T-helper 17 cell (primary cell): ENCODE results near the gene PDE4A. TPM values are rescaled to one million over a fixed set of nuclear protein-coding genes. Genes with fewer than 3 reads are reported as not detected.
A peak's percentile ranks its signal among the peaks of the same experiment; 100 is the strongest.

ENCODE experiments used
- ATAC-seq: fragments of 150-1000 bp; cut with Tn5 transposase; 2 replicates; pipeline ENCODE4 v1.10.0; 2021; ENCODE audit warnings: mild to moderate bottlenecking, moderate library complexity
- DNase-seq, 3 donors: peaks; one replicate each; pipeline versions ENCODE4 v3.0.0 to v3.0.0-alpha.2; 2020 to 2021
- H3K9me3 ChIP-seq: one replicate; pipeline ENCODE4 v1.7.0; 2013; ENCODE audit warnings: low read length, mild to moderate bottlenecking; ENCODE audit not compliant: control insufficient read depth, poor library complexity, severe bottlenecking
- H3K27ac Mint-ChIP-seq: one replicate; pipeline ENCODE4 v1.8.0; 2022; ENCODE audit warnings: mild to moderate bottlenecking, moderate library complexity, mixed read lengths
- H3K27me3 Mint-ChIP-seq: one replicate; pipeline ENCODE4 v1.8.0; 2022; ENCODE audit warnings: mixed read lengths
- H3K36me3 Mint-ChIP-seq: one replicate; pipeline ENCODE4 v1.8.0; 2022; ENCODE audit warnings: low read depth, mixed read lengths
- H3K4me1 Mint-ChIP-seq: one replicate; pipeline ENCODE4 v1.8.0; 2022; ENCODE audit warnings: mild to moderate bottlenecking, mixed read lengths
- H3K4me3 Mint-ChIP-seq: one replicate; pipeline ENCODE4 v1.8.0; 2022; ENCODE audit warnings: mild to moderate bottlenecking, moderate library complexity, mixed read lengths
- total RNA-seq, 4 donors: library from RNA in 2 of 4; stranded (reverse) in 2 of 4; gene quantifications; one replicate each; pipeline ENCODE4 v1.2.3 and lab custom pipeline; 2022 to 2026

PDE4A gene
- total RNA-seq, 2 donors from 2014 or later: 5.7 to 9.5 TPM

DNA sequence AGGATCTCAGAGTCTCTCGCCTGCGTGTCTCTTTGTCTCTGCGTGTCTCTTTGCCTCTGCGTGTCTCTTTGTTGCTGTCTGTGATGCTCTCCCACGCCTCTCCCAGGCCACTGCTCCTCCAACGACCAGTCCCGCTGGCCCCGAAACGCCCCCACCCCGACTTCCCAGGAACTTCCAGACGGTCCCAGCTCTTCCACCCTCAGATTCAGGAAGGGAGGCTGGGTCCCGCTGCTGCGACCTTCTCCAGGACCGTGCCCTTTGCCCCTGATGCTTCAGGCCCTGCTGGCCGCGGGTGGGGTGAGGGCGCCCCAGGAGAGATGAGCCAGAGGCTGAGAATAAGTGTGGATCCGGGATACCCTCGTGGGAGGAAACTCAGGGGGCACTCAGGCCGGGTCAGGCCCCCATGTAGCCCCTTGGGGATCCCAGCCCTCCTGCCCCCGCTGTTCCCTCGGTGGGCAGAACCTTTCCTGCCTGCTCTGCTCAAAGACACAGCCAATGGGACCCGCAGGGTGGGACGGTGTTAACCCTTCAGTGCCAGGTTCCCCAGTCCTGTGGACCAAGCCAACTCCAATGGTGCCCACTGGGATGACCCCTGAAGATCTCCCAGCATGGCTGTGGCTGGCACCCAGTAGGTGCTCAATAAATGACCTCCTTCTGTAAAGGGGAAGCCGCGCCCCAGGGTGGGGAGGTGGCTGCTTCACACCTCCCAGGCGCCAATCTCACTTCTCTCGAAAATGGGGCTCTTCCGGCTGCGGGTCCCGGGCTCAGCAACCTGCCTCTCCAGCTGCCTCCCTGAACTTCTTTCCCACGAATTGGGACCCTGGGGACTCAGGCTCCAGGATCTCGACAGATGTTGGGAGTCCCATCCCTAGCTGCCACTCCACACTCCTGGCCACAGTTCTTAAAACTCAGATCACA is 98.4 kb downstream of the PDE4A start:
- ATAC-seq: no peak
- no peak for DNase-seq
- no peaks in the 10 kb centered on the region for H3K9me3 ChIP-seq
- peak overlapping the region; percentile 80 for H3K4me3 Mint-ChIP-seq
- H3K36me3 Mint-ChIP-seq: peaks cover 15% of the 10 kb centered on the region
- no peak overlapping the region for H3K27ac Mint-ChIP-seq
- peaks cover 53% of the 10 kb centered on the region for H3K27me3 Mint-ChIP-seq
- peaks cover 30% of the 10 kb centered on the region for H3K4me1 Mint-ChIP-seq

Other genes starting within 250 kb of the PDE4A start
- gene DNMT1, start 225.6 kb upstream of the PDE4A start, total RNA-seq: 100 to 1,000 TPM; 204 to 229 TPM
- gene S1PR2, start 189.2 kb upstream of the PDE4A start, total RNA-seq: 10 to 100 TPM; 14.2 to 18.1 TPM
- 10 to 100 TPM; 33.8 to 44.2 TPM for gene MRPL4, start 168.3 kb upstream of the PDE4A start, total RNA-seq
- 10 to 100 TPM; 18.7 to 28.1 TPM for gene ICAM1, start 149.4 kb upstream of the PDE4A start, total RNA-seq
- gene ICAM4, start 133.6 kb upstream of the PDE4A start, total RNA-seq: 1 to 10 TPM in 1 of 2 donors, under 1 TPM in 1; 0.94 to 1.6 TPM
- under 1 TPM; 0.10 to 0.25 TPM for gene ICAM5, start 130.6 kb upstream of the PDE4A start, total RNA-seq
- gene ZGLP1, start 110.7 kb upstream of the PDE4A start, total RNA-seq: 1 to 10 TPM; 1.1 to 2.4 TPM
- 1 to 10 TPM; 3.3 to 5.9 TPM for gene FDX2, start 104.5 kb upstream of the PDE4A start, total RNA-seq
- gene RAVER1, start 87.0 kb upstream of the PDE4A start, total RNA-seq: 10 to 100 TPM; 40.2 to 49.8 TPM
- 100 to 1,000 TPM; 227 to 251 TPM for gene ICAM3, start 80.9 kb upstream of the PDE4A start, total RNA-seq
- gene TYK2, start 40.0 kb upstream of the PDE4A start, total RNA-seq: 100 to 1,000 TPM; 241 to 267 TPM
- 100 to 1,000 TPM; 198 to 207 TPM for gene CDC37, start 17.0 kb upstream of the PDE4A start, total RNA-seq
- gene KEAP1, start 82.8 kb downstream of the PDE4A start, total RNA-seq: 10 to 100 TPM; 13.7 to 27.3 TPM
- gene S1PR5, start 96.9 kb downstream of the PDE4A start, total RNA-seq: 1 to 10 TPM in 1 of 2 donors, under 1 TPM in 1; 0.50 to 1.3 TPM
- 10 to 100 TPM; 70.6 to 70.7 TPM for gene ATG4D, start 123.4 kb downstream of the PDE4A start, total RNA-seq
- 10 to 100 TPM; 33.9 to 43.7 TPM for gene KRI1, start 145.5 kb downstream of the PDE4A start, total RNA-seq
- gene CDKN2D, start 148.4 kb downstream of the PDE4A start, total RNA-seq: 10 to 100 TPM; 71.0 to 83.3 TPM
- 1 to 10 TPM in 1 of 2 donors, not detected in 1; 2.0 TPM for gene AP1M2, start 166.8 kb downstream of the PDE4A start, total RNA-seq
- gene SLC44A2, start 205.0 kb downstream of the PDE4A start, total RNA-seq: 100 to 1,000 TPM; 186 to 200 TPM
- gene ILF3, start 233.8 kb downstream of the PDE4A start, total RNA-seq: 100 to 1,000 TPM; 428 to 456 TPM